GM19395 (cell line): ENCODE data around the gene MGAT4A.
A peak's percentile ranks its signal among the peaks of the same experiment; 100 is the strongest.
"Not testable (repeated sequence)": the region's sequence is repeated elsewhere in the genome, so short reads cannot be mapped to it uniquely, and the experiment has no call there.

Experiments used
- ATAC-seq: cut with Tn5 transposase; IDR thresholded peaks from one replicate; pipeline ENCODE4 v1.9.1; 2021; ENCODE audit warnings: mild to moderate bottlenecking, moderate library complexity; ENCODE audit not compliant: unreplicated experiment

Gene MGAT4A

GRCh38 chr2:98608962-98609604 lies 121.8 kb downstream of the MGAT4A start:
- peak; percentile 13 for ATAC-seq

- peak; percentile 88 for ATAC-seq
Observed at GRCh38 chr2:98608116-98608961, 122.6 kb downstream of the MGAT4A start, which contains the start of the genes COA5 and UNC50. Gene COA5, minus strand, starts transcription at chr2:98608512. Its CDS starts 107 bp downstream, at chr2:98608405. Gene UNC50, plus strand, starts transcription at chr2:98608589. Its CDS starts 1,171 bp downstream, at chr2:98609760.

GRCh38 chr2:98607741-98608115 lies 123.2 kb downstream of the MGAT4A start:
- ATAC-seq: no peak

GRCh38 chr2:98607104-98607503 lies 123.8 kb downstream of the MGAT4A start:
- no peak for ATAC-seq

- ATAC-seq: no peak
Observed at GRCh38 chr2:98606431-98606830, 124.5 kb downstream of the MGAT4A start.

- no peak for ATAC-seq
Observed at GRCh38 chr2:98605076-98605475, 125.9 kb downstream of the MGAT4A start.

GRCh38 chr2:98604547-98604946 lies 126.4 kb downstream of the MGAT4A start:
- ATAC-seq: no peak

- no peak for ATAC-seq
Observed at GRCh38 chr2:98601532-98602132, 129.3 kb downstream of the MGAT4A start.

GRCh38 chr2:98598781-98599428 lies 132.0 kb downstream of the MGAT4A start:
- no peak for ATAC-seq

- not testable (repeated sequence) for ATAC-seq
Observed at GRCh38 chr2:98594665-98595064, 136.3 kb downstream of the MGAT4A start.

GRCh38 chr2:98592565-98592964 lies 138.4 kb downstream of the MGAT4A start:
- no peak for ATAC-seq

GRCh38 chr2:98589489-98589888 lies 141.4 kb downstream of the MGAT4A start:
- ATAC-seq: no peak

GRCh38 chr2:98588880-98589431 lies 142.0 kb downstream of the MGAT4A start:
- ATAC-seq: no peak

- no peak for ATAC-seq
Observed at GRCh38 chr2:98586551-98587140, 144.3 kb downstream of the MGAT4A start.

- no peak for ATAC-seq
Observed at GRCh38 chr2:98585386-98585785, 145.5 kb downstream of the MGAT4A start.

GRCh38 chr2:98583816-98584618 lies 146.9 kb downstream of the MGAT4A start:
- ATAC-seq: no peak

GRCh38 chr2:98583276-98583675 lies 147.7 kb downstream of the MGAT4A start:
- no peak for ATAC-seq

GRCh38 chr2:98582523-98582922 lies 148.4 kb downstream of the MGAT4A start:
- no peak for ATAC-seq

- ATAC-seq: no peak
Observed at GRCh38 chr2:98580656-98581284, 150.2 kb downstream of the MGAT4A start.
